Measurements from ENCODE around the gene SHOC2. TPM values are rescaled to one million over a fixed set of nuclear protein-coding genes. Genes with fewer than 3 reads are reported as not detected.

SHOC2 gene
- polyA plus RNA-seq, 3 donors = 13.9 to 69.9 (median 68.9) TPM

DNA sequence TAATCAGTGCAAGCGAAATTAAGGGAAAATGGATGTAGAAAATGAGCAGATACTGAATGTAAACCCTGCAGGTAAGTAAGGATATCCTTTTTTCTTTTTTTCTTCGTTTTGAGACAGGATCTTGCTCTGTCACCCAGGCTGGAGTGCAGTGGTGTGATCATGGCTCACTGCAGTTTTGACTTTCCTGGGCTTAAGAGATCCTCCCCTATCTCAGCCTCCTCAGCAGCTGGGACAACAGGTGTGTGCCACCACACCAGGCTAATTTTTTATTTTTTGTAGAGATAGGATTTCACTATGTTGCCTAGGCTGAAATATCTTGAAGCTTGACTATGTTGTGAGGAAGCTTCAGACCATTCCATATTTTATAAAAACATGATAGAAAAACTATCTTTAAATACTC is 43.4 kb upstream of the SHOC2 start:
- no peak overlapping the region for H3K4me2 ChIP-seq (replicated peaks; ENCODE audit: extremely low read depth, low read length, poor library complexity, severe bottlenecking)
- intact Hi-C loops (cut with micrococcal nuclease) = loop anchor here in 1 of 2 donors (5.0 to 10.0 kb wide), 2 partner anchors 36 to 71 kb away; no protein-coding TSS in a partner anchor
- no peak overlapping the region for H3K27ac ChIP-seq (ENCODE audit: low read depth in 1 of 2, low read length in 2 of 2)
- H3K79me2 ChIP-seq (ENCODE audit: insufficient read depth, low read length) = peaks cover 98% of the 10 kb centered on the region
- Mint-ChIP-seq H3K36me3 (peaks cover 26 to 38% of the 10 kb centered on the region in 2 donors), H3K4me1 (peaks cover 23% of the 10 kb centered on the region), H3K27ac (peak overlapping the region in 3 of 7 donors; percentile 3 to 53 (median 25)), H3K9me3 (no peaks in the 10 kb centered on the region), H3K4me3 (no peak overlapping the region), H3K27me3 (ENCODE audit: low read depth in 3 of 3) (peaks cover 0 to 2% (median 0%) of the 10 kb centered on the region in 3 donors)
- no peaks in the 10 kb centered on the region for H3K9me3 ChIP-seq (replicated peaks in 1 of 2; ENCODE audit: control insufficient read depth in 1 of 2, insufficient read depth in 1 of 2, low read length in 2 of 2)
- H3K27me3 ChIP-seq (ENCODE audit: control insufficient read depth in 2 of 2, insufficient read depth in 2 of 2, low read length in 2 of 2) = no peaks in the 10 kb centered on the region
- no peak for DNase-seq
- no peak for TF ChIP-seq CTCF (IDR thresholded peaks at IDR 0.05)
- peaks cover 47 to 51% of the 10 kb centered on the region in 2 donors for H3K36me3 ChIP-seq (replicated peaks in 1 of 2; ENCODE audit: control insufficient read depth in 1 of 2, insufficient read depth in 2 of 2, low read length in 2 of 2)
- 80% methylated on average over 2 of the region's 2 CpGs for WGBS (ENCODE audit: insufficient coverage)
- H3K4me1 ChIP-seq (ENCODE audit: control insufficient read depth in 1 of 2, insufficient read depth in 2 of 2, low read length in 2 of 2) = peaks cover 8 to 28% of the 10 kb centered on the region in 2 donors
- peaks cover 70% of the 10 kb centered on the region for H4K20me1 ChIP-seq (ENCODE audit: insufficient read depth, low read length)
- no peak overlapping the region for H2AFZ ChIP-seq (ENCODE audit: insufficient read depth, low read depth, low read length, poor library complexity, severe bottlenecking)
- no peak overlapping the region for H3K4me3 ChIP-seq (replicated peaks in 1 of 3; ENCODE audit: low read depth in 2 of 3, low read length in 3 of 3)
- H3K9ac ChIP-seq (ENCODE audit: insufficient read depth, low read length, poor library complexity, severe bottlenecking) = no peak overlapping the region

GRCh38 chr10:110876788-110877187 is 42.6 kb upstream of the SHOC2 start:
- Histone ChIP-seq H3K27me3 (ENCODE audit: control insufficient read depth in 2 of 2, insufficient read depth in 2 of 2, low read length in 2 of 2) (no peaks in the 10 kb centered on the region), H3K9me3 (replicated peaks in 1 of 2; ENCODE audit: control insufficient read depth in 1 of 2, insufficient read depth in 1 of 2, low read length in 2 of 2) (no peaks in the 10 kb centered on the region), H3K4me2 (replicated peaks; ENCODE audit: extremely low read depth, low read length, poor library complexity, severe bottlenecking) (no peak overlapping the region), H3K9ac (ENCODE audit: insufficient read depth, low read length, poor library complexity, severe bottlenecking) (no peak overlapping the region), H3K27ac (ENCODE audit: low read depth in 1 of 2, low read length in 2 of 2) (no peak overlapping the region), H4K20me1 (ENCODE audit: insufficient read depth, low read length) (peaks cover 78% of the 10 kb centered on the region), H3K4me3 (replicated peaks in 1 of 3; ENCODE audit: low read depth in 2 of 3, low read length in 3 of 3) (no peak overlapping the region), H3K4me1 (ENCODE audit: control insufficient read depth in 1 of 2, insufficient read depth in 2 of 2, low read length in 2 of 2) (peaks cover 4 to 23% of the 10 kb centered on the region in 2 donors), H2AFZ (ENCODE audit: insufficient read depth, low read depth, low read length, poor library complexity, severe bottlenecking) (no peak overlapping the region), H3K79me2 (ENCODE audit: insufficient read depth, low read length) (peaks cover 99% of the 10 kb centered on the region), H3K36me3 (replicated peaks in 1 of 2; ENCODE audit: control insufficient read depth in 1 of 2, insufficient read depth in 2 of 2, low read length in 2 of 2) (peaks cover 55 to 59% of the 10 kb centered on the region in 2 donors)
- Mint-ChIP-seq H3K4me1 (peaks cover 19% of the 10 kb centered on the region), H3K27me3 (ENCODE audit: low read depth in 3 of 3) (no peaks in the 10 kb centered on the region), H3K36me3 (peaks cover 33 to 46% of the 10 kb centered on the region in 2 donors), H3K4me3 (no peak overlapping the region), H3K27ac (no peak overlapping the region), H3K9me3 (no peaks in the 10 kb centered on the region)
- intact Hi-C loops (cut with micrococcal nuclease) = loop anchor here in 1 of 2 donors (5.0 to 10.0 kb wide), 2 partner anchors 36 to 72 kb away; no protein-coding TSS in a partner anchor
- TF ChIP-seq CTCF (IDR thresholded peaks at IDR 0.05) = no peak
- no peak for DNase-seq
- no CpG with 5 or more reads among the region's 1 CpG for WGBS (ENCODE audit: insufficient coverage)
